ENCODE data around the gene GZMH.
"Not testable (repeated sequence)": the region's sequence is repeated elsewhere in the genome, so short reads cannot be mapped to it uniquely, and the experiment has no call there.

GRCh38 chr14:24591004-24591403 lies 18.5 kb downstream of the GZMH start:
- TF ChIP-seq, protein P1, sequence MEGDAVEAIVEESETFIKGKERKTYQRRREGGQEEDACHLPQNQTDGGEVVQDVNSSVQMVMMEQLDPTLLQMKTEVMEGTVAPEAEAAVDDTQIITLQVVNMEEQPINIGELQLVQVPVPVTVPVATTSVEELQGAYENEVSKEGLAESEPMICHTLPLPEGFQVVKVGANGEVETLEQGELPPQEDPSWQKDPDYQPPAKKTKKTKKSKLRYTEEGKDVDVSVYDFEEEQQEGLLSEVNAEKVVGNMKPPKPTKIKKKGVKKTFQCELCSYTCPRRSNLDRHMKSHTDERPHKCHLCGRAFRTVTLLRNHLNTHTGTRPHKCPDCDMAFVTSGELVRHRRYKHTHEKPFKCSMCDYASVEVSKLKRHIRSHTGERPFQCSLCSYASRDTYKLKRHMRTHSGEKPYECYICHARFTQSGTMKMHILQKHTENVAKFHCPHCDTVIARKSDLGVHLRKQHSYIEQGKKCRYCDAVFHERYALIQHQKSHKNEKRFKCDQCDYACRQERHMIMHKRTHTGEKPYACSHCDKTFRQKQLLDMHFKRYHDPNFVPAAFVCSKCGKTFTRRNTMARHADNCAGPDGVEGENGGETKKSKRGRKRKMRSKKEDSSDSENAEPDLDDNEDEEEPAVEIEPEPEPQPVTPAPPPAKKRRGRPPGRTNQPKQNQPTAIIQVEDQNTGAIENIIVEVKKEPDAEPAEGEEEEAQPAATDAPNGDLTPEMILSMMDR (IDR thresholded peaks at IDR 0.05 in 4 of 5, conservative IDR thresholded peaks at IDR 0.05 in 1 of 5) = not testable (repeated sequence)
- TF ChIP-seq POLR2A (IDR thresholded peaks at IDR 0.05) = not testable (repeated sequence)

Measured in gastrocnemius medialis (tissue), 4 donors.